GM13977 (cell line): Measurements from ENCODE around the gene C11orf68.

ENCODE experiments used
- DNase-seq: peaks from one replicate; pipeline ENCODE4 v3.0.0; 2012; ENCODE audit warnings: low spot score
- CTCF ChIP-seq: IDR thresholded peaks from 2 replicates; pipeline ENCODE4 v1.5.1; 2012; ENCODE audit warnings: mild to moderate bottlenecking, control low read depth; ENCODE audit not compliant: insufficient read depth; ENCODE audit errors: extremely low read depth, missing control alignments
- in situ Hi-C: fragments of 300-500 bp; cut with MboI; formaldehyde crosslinking; loops from one replicate; pipeline ENCODE4 v1.12.0; 2022; ENCODE audit warnings: low sequenced_read_pairs, low pct_unique_long_range_greater_than_20kb, mixed read lengths, inconsistent platforms; ENCODE audit not compliant: unreplicated experiment

The C11orf68 gene

GRCh38 chr11:65871811-65872548, 46.9 kb downstream of the C11orf68 start:
- in situ Hi-C loops = no loop called here
- no peak for TF ChIP-seq CTCF
- no peak for DNase-seq

GRCh38 chr11:65870706-65871681, 47.9 kb downstream of the C11orf68 start:
- in situ Hi-C loops = no loop called here
- no peak for TF ChIP-seq CTCF
- DNase-seq = no peak

GRCh38 chr11:65870307-65870658, 48.6 kb downstream of the C11orf68 start:
- DNase-seq = no peak
- no peak for TF ChIP-seq CTCF
- in situ Hi-C loops = no loop called here

- DNase-seq = no peak
- no peak for TF ChIP-seq CTCF
- in situ Hi-C loops = no loop called here
These were observed 49.1 kb downstream of the C11orf68 start for GRCh38 chr11:65869643-65870306.

- no peak for DNase-seq
- in situ Hi-C loops = no loop called here
- no peak for TF ChIP-seq CTCF
These were observed 50.0 kb downstream of the C11orf68 start for GRCh38 chr11:65868907-65869306.

GRCh38 chr11:65868076-65868667, 50.7 kb downstream of the C11orf68 start:
- TF ChIP-seq CTCF = no peak
- in situ Hi-C loops = no loop called here
- no peak for DNase-seq
